Adrenal gland (tissue), 5 donors: ENCODE results near the gene LMCD1.

Experiments
- POLR2A ChIP-seq, 2 donors: fragments of 450-650 bp; IDR thresholded peaks; one replicate each; pipeline ENCODE4 v1.6.1; 2017; ENCODE audit warnings: antibody characterized with exemption in 2 of 2, mild to moderate bottlenecking in 2 of 2, moderate library complexity in 1 of 2
- TF ChIP-seq, protein P1 (sequence below), 6 experiments: fragments of 450-650 bp in 4 of 6; fragments of 200-600 bp in 2 of 6; sonication (generic) in 1 of 6; IDR thresholded peaks; 1 replicate in 5 of 6; 2 replicates in 1 of 6; pipeline versions ENCODE4 v1.5.1 to v1.8.0; 2016 to 2021; ENCODE audit warnings: antibody characterized with exemption in 6 of 6, mild to moderate bottlenecking in 2 of 6, moderate library complexity in 1 of 6
- donor health status: DM: no; HTN: no; CAD: no.

GRCh38 chr3:8460050-8460708 lies 41.4 kb upstream of the LMCD1 start:
- TF ChIP-seq, protein P1, sequence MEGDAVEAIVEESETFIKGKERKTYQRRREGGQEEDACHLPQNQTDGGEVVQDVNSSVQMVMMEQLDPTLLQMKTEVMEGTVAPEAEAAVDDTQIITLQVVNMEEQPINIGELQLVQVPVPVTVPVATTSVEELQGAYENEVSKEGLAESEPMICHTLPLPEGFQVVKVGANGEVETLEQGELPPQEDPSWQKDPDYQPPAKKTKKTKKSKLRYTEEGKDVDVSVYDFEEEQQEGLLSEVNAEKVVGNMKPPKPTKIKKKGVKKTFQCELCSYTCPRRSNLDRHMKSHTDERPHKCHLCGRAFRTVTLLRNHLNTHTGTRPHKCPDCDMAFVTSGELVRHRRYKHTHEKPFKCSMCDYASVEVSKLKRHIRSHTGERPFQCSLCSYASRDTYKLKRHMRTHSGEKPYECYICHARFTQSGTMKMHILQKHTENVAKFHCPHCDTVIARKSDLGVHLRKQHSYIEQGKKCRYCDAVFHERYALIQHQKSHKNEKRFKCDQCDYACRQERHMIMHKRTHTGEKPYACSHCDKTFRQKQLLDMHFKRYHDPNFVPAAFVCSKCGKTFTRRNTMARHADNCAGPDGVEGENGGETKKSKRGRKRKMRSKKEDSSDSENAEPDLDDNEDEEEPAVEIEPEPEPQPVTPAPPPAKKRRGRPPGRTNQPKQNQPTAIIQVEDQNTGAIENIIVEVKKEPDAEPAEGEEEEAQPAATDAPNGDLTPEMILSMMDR (IDR thresholded peaks at IDR 0.05): no peak
- TF ChIP-seq POLR2A (IDR thresholded peaks at IDR 0.05): no peak
